NCI-H774 (cell line): ENCODE data around the gene WDR81.
"Not testable (repeated sequence)": the region's sequence is repeated elsewhere in the genome, so short reads cannot be mapped to it uniquely, and the experiment has no call there.

Experiments used
- DNase-seq: peaks from one replicate; lab custom pipeline; 2025; lab: John Stamatoyannopoulos, UW

Gene WDR81

GRCh38 chr17:1730326-1731193 is 6.1 kb downstream of the WDR81 start:
- DNase-seq, result no peak

GRCh38 chr17:1731194-1731506 is 6.6 kb downstream of the WDR81 start:
- DNase-seq, result no peak

- DNase-seq, result no peak
Measured at GRCh38 chr17:1732241-1732832, 7.8 kb downstream of the WDR81 start.

GRCh38 chr17:1732833-1733321 is 8.4 kb downstream of the WDR81 start:
- no peak for DNase-seq

GRCh38 chr17:1733759-1734158 is 9.3 kb downstream of the WDR81 start:
- DNase-seq, result no peak

GRCh38 chr17:1735418-1735817 is 10.9 kb downstream of the WDR81 start:
- DNase-seq, result no peak

GRCh38 chr17:1735834-1736347 is 11.4 kb downstream of the WDR81 start:
- no peak for DNase-seq

GRCh38 chr17:1736348-1737281 is 12.1 kb downstream of the WDR81 start:
- DNase-seq, result no peak

GRCh38 chr17:1737531-1738291 is 13.2 kb downstream of the WDR81 start:
- no peak for DNase-seq

GRCh38 chr17:1741899-1742298 is 17.4 kb downstream of the WDR81 start:
- DNase-seq, result not testable (repeated sequence)

GRCh38 chr17:1742371-1743087 is 18.0 kb downstream of the WDR81 start, which contains the start of gene SERPINF2:
SERPINF2 (plus strand) TSS chr17:1742871; CDS start chr17:1744996, 2,125 bp downstream.
- no peak for DNase-seq

- DNase-seq, result no peak
Measured at GRCh38 chr17:1743088-1743439, 18.6 kb downstream of the WDR81 start.

GRCh38 chr17:1744551-1745512 is 20.3 kb downstream of the WDR81 start:
- DNase-seq, result no peak

- DNase-seq, result no peak
Measured at GRCh38 chr17:1745513-1746020, 21.1 kb downstream of the WDR81 start.

- DNase-seq, result peak; percentile 34
Measured at GRCh38 chr17:1746975-1747543, 22.6 kb downstream of the WDR81 start.

GRCh38 chr17:1750628-1751027 is 26.1 kb downstream of the WDR81 start:
- DNase-seq, result no peak

GRCh38 chr17:1752425-1753262 is 28.1 kb downstream of the WDR81 start:
- DNase-seq, result no peak
